HG03095 (cell line): ENCODE data around the gene DYNC2H1.
"Not testable (repeated sequence)": the region's sequence is repeated elsewhere in the genome, so short reads cannot be mapped to it uniquely, and the experiment has no call there.

Experiments used
- ATAC-seq: cut with Tn5 transposase; IDR thresholded peaks from one replicate; pipeline ENCODE4 v1.9.1; 2021; ENCODE audit warnings: moderate library complexity; ENCODE audit not compliant: unreplicated experiment

DYNC2H1 gene

DNA sequence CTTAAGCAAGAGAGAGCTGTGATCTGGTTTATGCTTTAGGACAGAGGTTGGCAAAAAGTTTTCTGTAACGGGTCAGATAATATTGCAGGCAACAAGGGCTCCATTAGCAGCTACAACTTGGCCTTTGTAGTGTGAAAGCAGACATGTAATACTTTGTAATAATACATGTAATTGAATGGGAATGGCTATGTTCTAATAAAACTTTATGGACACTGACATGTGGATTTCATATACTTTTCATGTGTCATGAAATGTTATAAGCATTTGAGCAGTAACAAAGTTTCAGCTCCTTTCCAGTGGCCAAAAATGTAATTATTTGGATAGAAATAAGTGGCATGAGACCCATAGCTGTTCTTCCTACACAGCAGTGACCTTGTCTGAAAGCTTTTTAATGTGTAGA lies 3.1 kb downstream of the DYNC2H1 start:
- ATAC-seq: no peak

- ATAC-seq: no peak
Observed at GRCh38 chr11:103114836-103115235, 5.6 kb downstream of the DYNC2H1 start.

- ATAC-seq: no peak
Observed at GRCh38 chr11:103125462-103125861, 16.2 kb downstream of the DYNC2H1 start.

DNA sequence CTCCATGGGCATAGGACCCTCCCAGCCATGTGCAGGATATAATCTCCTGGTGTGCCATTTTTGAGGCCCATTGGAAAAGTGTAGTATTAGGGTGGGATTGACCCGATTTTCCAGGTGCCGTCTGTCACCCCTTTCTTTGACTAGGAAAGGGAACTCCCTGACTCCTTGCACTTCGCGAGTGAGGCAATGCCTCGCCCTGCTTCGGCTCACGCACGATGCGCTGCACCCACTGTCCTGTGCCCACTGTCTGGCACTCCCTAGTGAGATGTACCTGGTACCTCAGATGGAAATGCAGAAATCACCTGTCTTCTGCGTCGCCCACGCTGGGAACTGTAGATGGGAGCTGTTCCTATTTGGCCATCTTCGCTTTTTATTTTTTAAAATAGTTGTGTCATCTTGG lies 32.8 kb downstream of the DYNC2H1 start:
- not testable (repeated sequence) for ATAC-seq

DNA sequence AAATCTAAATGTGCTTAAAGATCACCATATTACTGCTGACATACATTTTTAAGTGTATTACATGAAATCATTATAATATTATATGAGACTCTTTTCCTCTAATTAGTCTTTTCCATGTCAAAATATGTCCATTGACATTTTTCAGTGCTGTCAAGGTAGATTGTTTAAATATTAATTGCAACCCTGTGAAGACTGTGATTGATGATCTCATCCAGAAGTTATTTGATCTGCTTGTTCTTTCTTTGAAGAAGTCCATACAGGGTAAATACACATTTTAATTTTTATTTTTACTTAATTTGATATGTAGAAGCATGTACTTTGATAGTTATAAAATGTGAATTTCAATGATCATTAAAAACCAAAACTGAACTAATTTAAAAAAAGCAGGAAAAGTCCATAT lies 38.4 kb downstream of the DYNC2H1 start:
- ATAC-seq: no peak

- no peak for ATAC-seq
Observed at GRCh38 chr11:103157542-103157941, 48.3 kb downstream of the DYNC2H1 start.

DNA sequence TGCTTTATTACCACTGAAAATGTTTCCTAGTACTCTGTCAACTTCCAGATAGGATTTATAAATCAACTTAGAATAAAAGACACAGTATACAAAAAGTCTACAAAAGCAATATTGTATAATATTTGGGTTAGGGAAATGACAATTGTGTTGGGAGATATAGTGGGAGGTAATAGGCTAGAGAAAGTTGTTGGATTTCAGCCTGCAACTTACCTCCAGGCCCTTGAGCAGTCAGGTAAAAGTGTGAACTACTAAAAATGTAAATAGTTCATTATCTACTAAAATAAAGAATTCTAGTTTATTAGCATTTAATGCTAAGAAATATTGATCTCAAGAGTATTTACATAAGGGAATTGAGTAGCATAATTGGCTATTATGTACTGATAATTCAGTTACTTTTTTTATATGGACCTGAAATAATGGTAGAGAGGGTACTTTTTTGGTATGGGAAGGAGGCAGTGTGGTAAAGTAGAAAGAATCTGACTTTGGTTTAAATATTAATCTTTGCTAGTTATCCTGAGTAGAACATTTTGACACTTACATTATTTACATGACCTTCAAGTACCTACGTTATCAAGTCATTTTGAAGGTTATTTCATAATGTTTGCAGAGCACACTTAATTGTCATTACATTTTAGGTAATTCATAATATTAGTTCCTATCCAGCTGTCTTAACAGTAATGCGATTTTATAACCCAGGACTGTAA lies 55.0 kb downstream of the DYNC2H1 start:
- ATAC-seq: no peak

- no peak for ATAC-seq
Observed at GRCh38 chr11:103167166-103167565, 57.9 kb downstream of the DYNC2H1 start.

- ATAC-seq: no peak
Observed at GRCh38 chr11:103170865-103171264, 61.6 kb downstream of the DYNC2H1 start.

- ATAC-seq: no peak
Observed at GRCh38 chr11:103175461-103176129, 66.4 kb downstream of the DYNC2H1 start.

DNA sequence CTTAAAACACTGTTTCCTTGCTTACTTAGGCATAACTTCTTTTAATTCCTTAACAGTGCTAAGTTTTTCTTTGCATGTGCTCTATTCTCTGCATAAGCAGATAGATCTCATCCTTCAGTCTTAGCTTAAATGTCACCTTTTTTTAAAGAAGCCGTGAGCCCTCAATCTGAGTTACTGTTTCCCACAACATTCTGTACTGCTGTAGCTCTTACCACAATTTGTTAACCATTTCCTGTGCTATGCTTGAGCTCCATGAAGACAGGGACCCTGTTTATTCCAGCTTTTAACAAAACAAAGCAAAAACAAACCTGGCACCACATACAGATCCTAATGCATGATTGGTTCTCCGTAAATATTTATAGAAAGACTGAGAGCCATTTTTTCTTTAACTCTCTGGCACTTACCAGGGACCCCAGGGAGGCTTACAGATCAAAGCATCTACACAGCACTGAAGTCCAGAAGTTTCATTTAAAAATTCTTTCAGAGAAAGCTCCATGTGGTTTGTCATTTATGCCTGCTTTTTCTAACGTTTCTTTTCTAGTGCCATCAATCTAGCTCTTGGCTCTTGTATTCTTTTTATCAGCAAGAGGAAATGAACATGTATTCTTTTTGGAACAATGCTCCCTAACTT lies 74.9 kb downstream of the DYNC2H1 start:
- ATAC-seq: no peak

GRCh38 chr11:103202048-103202651 lies 92.9 kb downstream of the DYNC2H1 start:
- no peak for ATAC-seq

GRCh38 chr11:103210543-103210942 lies 101.3 kb downstream of the DYNC2H1 start:
- ATAC-seq: no peak

DNA sequence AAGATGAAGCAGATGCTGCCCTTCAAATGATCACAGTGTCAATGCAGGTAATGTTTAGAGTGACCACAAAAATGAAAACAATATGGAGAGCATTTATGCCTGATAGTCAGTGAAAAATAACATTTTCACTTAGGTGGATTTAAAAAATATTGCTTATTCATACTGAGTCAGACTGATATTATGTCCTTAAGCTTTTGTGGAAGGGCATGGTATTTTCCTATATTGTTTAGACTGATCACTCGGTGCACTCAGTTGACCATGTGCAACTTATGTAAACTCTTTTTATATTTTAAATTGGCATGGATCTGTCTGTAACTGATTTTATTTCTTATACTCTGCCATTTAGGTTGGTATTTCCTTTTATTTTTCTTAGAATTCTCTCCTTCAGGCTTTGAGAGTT lies 106.6 kb downstream of the DYNC2H1 start:
- no peak for ATAC-seq

- ATAC-seq: no peak
Observed at GRCh38 chr11:103220133-103220532, 110.9 kb downstream of the DYNC2H1 start.

DNA sequence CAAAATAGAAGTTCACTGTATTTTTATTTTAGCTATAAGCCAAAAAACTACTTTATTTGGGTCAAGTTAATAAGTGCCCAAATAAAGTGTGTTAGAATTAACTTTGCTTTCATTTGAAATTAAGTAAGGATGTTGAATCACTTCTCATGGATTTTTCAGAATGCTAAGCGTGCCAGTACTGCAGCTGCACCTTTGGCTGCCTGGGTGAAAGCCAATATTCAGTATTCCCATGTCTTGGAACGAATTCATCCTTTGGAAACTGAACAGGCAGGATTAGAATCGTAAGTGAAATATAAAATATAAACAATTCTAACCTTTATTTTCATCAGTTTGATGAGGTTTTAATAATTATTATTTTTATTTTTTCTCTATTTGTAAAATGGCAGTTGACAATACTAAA lies 113.6 kb downstream of the DYNC2H1 start:
- no peak for ATAC-seq

DNA sequence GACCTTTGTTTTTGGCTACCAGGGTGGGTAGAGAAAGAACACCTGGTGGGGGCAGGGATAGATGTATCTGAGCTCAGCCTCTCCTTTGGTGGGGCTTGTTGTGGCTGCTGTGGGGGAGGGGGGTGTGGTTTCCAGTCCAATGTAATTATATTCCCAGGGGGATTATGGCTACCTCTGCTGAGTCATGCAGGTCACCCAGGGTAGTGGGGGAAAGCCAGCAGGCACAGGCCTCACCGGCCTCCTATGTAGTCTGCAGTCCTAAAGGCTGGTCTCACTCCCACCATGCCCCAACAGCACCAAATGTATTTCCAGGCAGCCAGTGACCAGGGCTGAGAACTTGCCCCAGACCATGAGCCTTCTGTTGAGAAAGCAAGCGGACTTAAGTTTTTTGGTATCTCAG lies 119.6 kb downstream of the DYNC2H1 start:
- ATAC-seq: no peak

GRCh38 chr11:103234974-103235373 lies 125.7 kb downstream of the DYNC2H1 start:
- no peak for ATAC-seq

DNA sequence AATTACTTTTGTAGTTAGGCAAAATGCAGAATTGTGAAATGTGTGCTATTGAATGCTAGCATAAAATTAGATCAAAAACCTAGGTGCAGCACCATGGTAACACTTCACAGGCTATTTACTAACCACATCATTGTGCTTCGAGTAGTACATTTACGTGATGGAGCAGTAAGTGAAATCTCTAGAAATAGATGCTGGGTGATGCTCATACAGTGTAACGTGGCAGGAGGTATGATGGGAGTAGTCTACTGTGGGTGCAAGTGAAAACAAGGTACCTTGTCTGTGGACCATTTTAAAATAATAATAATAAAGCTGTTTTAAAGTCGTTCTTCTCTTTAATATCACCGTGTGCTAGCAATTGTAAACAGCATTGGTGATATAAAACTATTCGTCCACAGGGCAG lies 132.3 kb downstream of the DYNC2H1 start:
- ATAC-seq: no peak

DNA sequence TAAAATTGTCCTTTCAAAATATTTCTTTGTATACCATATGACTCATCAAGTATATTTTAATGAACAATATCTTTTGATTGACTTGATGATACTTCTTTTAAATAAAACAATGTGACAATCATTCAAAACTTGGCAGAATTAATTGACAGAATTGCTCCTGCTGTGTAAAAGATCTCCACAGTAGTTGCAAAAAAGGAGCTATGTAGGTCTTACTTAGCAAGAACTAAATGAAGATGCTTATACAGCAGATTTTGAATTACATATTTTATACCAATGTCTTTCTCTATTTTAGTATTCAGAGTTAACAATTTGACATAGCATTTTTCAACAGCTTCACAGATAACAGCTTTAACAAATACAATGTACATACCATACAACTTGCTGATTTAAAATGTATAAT lies 144.9 kb downstream of the DYNC2H1 start:
- ATAC-seq: no peak

DNA sequence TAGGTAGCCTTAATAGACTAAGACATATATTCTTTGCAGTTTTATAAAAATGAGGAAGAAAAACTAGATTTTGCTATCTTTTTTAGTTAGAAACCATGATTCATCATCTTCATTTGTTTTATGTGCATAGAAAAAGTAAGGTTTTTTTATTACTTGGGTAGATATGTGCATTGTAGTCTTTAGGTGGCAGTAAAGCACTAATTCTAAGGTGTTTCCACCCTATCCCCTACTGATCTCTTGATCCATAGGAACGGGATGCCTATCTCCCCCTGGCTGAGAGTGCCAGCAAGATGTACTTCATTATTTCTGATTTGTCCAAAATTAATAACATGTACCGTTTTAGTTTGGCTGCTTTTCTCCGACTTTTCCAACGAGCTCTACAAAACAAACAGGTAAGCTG lies 148.1 kb downstream of the DYNC2H1 start:
- ATAC-seq: no peak
